ENCODE results near the gene ZBED5.

Gene ZBED5

DNA sequence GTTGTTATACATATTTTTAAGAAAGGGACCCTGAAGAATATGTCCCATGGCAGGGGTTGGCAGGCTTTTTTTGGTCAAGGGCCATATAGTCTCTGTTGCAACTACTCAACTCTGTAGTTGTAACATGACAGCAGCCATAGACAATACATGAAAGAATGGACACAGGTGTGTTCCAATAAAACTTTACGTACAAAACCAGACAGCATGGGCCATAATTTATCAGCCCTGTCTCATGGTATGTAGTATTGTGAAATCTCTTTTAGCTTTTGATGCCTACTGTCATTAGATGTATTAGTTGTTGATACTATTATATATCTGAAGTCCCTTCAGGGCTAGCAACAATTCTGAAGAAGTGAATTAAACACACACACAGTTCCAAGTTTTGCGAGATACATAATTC lies 2.6 kb downstream of the ZBED5 start:
- no peaks in the 10 kb centered on the region for H3K4me1 ChIP-seq (ENCODE audit: insufficient read depth, insufficient read length)
- no peaks in the 10 kb centered on the region for H3K27me3 ChIP-seq (ENCODE audit: insufficient read depth, insufficient read length)
- no peak overlapping the region for H3K9ac ChIP-seq (ENCODE audit: insufficient read length, low read depth)
- H3K4me3 ChIP-seq (ENCODE audit: insufficient read length, low read depth), result no peak overlapping the region
- no peaks in the 10 kb centered on the region for H3K9me3 ChIP-seq (ENCODE audit: insufficient read depth, low read length)
- TF ChIP-seq YY1 (IDR thresholded peaks at IDR 0.05; ENCODE audit: insufficient read depth, insufficient read length) (no peak), SUZ12 (IDR thresholded peaks at IDR 0.05; ENCODE audit: extremely low read depth, insufficient read depth, insufficient read length) (no peak), ZNF274 (IDR thresholded peaks at IDR 0.05; ENCODE audit: low read depth, low read length) (no peak)
- DNase-seq (ENCODE audit: low read depth, low spot score), result no peak
- peaks cover 50% of the 10 kb centered on the region for H3K36me3 ChIP-seq (ENCODE audit: insufficient read depth, insufficient read length, low read length)

DNA sequence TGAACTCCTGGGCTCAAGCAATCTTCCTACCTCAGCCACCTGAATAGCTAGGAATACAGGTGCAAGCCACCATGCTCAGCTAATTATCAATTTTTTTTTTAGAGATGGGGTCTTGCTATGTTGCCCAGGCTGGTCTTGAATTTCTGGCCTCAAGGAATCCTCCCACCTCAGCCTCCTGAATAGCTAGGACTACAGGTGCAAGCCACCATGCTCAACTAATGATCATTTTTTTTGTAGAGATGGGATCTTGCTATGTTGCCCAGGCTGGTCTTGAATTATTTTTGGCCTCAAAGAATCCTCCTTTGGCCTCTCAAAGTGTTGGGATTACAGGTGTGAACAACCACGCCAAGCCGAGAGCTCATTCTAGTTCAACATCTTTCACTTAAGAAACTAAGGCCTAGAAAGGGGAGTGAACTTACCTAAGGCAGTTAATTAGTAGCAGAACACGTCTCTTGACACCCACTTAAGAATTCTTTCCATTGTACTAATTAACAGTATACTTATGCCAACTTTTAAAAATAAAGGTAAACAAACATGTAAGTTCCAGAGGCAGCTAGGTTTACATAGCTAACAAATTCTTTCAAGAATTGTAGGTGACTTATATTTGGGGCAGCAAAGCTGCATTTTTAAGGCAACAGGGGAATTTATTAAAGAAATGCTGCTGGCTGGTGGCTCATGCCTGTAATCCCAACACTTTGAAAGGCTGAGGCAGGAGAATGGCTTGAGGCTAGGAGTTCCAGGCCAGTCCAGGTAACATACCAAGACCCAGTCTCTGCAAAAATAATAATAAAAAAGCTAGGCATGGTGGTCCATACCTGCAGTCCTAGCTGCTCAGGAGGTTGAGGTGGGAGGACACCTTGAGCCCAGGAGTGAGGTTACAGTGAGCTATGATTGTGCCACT lies 9.6 kb downstream of the ZBED5 start:
- TF ChIP-seq SUZ12 (IDR thresholded peaks at IDR 0.05; ENCODE audit: extremely low read depth, insufficient read depth, insufficient read length), result no peak
- no peak for TF ChIP-seq ZNF274 (IDR thresholded peaks at IDR 0.05; ENCODE audit: low read depth, low read length)
- TF ChIP-seq YY1 (IDR thresholded peaks at IDR 0.05; ENCODE audit: insufficient read depth, insufficient read length), result no peak
- H3K36me3 ChIP-seq (ENCODE audit: insufficient read depth, insufficient read length, low read length), result peaks cover 16% of the 10 kb centered on the region
- no peak overlapping the region for H3K4me3 ChIP-seq (ENCODE audit: insufficient read length, low read depth)
- H3K9ac ChIP-seq (ENCODE audit: insufficient read length, low read depth), result no peak overlapping the region
- H3K4me1 ChIP-seq (ENCODE audit: insufficient read depth, insufficient read length), result no peaks in the 10 kb centered on the region
- no peak for DNase-seq (ENCODE audit: low read depth, low spot score)
- no peaks in the 10 kb centered on the region for H3K9me3 ChIP-seq (ENCODE audit: insufficient read depth, low read length)
- no peaks in the 10 kb centered on the region for H3K27me3 ChIP-seq (ENCODE audit: insufficient read depth, insufficient read length)

DNA sequence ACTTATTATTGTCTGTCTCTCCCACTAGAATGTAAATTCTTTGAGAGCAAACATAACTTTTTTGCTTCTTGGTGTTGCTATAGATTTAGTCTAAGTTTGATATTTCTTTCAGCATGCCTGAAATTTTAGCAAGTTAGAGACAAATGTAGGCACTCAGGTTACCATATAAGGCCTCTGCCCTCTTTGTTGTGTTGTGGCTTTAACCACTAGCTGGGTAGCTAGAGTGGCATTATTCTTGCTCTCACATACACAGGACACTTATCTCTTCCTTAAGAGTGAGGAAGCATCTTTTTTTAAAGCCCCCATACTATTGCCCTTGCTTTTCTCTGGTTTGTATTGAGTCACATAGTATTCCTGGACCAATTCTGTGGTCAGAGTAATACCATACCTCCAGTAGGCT lies 11.2 kb downstream of the ZBED5 start:
- no peaks in the 10 kb centered on the region for H3K27me3 ChIP-seq (ENCODE audit: insufficient read depth, insufficient read length)

DNA sequence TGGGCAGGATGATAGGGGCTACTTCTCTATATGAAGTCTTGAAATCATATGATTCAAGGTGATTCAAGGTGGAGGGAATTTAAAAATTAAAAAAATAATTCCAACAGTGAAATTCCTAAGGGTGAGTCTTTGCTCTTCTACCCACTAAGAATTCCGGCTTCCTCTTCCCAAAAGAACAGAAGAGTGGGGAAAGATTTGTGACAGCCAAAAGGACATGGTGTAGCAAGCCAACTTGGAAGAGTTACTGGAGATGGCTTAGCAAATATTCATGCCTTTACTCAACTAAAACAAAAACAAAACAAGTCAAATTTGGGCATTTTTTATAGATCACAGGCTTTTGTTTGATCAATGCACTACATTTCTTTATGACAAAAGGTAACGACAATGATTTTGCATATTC lies 12.3 kb downstream of the ZBED5 start:
- no peak for TF ChIP-seq SUZ12 (IDR thresholded peaks at IDR 0.05; ENCODE audit: extremely low read depth, insufficient read depth, insufficient read length)
- no peak for TF ChIP-seq YY1 (IDR thresholded peaks at IDR 0.05; ENCODE audit: insufficient read depth, insufficient read length)
- peaks cover 4% of the 10 kb centered on the region for H3K36me3 ChIP-seq (ENCODE audit: insufficient read depth, insufficient read length, low read length)
- no peaks in the 10 kb centered on the region for H3K9me3 ChIP-seq (ENCODE audit: insufficient read depth, low read length)
- no peak overlapping the region for H3K9ac ChIP-seq (ENCODE audit: insufficient read length, low read depth)
- DNase-seq (ENCODE audit: low read depth, low spot score), result no peak
- H3K4me3 ChIP-seq (ENCODE audit: insufficient read length, low read depth), result no peak overlapping the region
- H3K27me3 ChIP-seq (ENCODE audit: insufficient read depth, insufficient read length), result no peaks in the 10 kb centered on the region
- H3K4me1 ChIP-seq (ENCODE audit: insufficient read depth, insufficient read length), result no peaks in the 10 kb centered on the region

More for the DNA sequence above, 11.2 kb downstream of the ZBED5 start:
- Histone ChIP-seq H3K9me3 (ENCODE audit: insufficient read depth, low read length) (no peaks in the 10 kb centered on the region), H3K4me3 (ENCODE audit: insufficient read length, low read depth) (no peak overlapping the region), H3K4me1 (ENCODE audit: insufficient read depth, insufficient read length) (no peaks in the 10 kb centered on the region), H3K9ac (ENCODE audit: insufficient read length, low read depth) (no peak overlapping the region), H3K36me3 (ENCODE audit: insufficient read depth, insufficient read length, low read length) (peaks cover 4% of the 10 kb centered on the region)
- no peak for DNase-seq (ENCODE audit: low read depth, low spot score)
- TF ChIP-seq YY1 (IDR thresholded peaks at IDR 0.05; ENCODE audit: insufficient read depth, insufficient read length) (no peak), ZNF274 (IDR thresholded peaks at IDR 0.05; ENCODE audit: low read depth, low read length) (no peak), SUZ12 (IDR thresholded peaks at IDR 0.05; ENCODE audit: extremely low read depth, insufficient read depth, insufficient read length) (no peak)

DNA sequence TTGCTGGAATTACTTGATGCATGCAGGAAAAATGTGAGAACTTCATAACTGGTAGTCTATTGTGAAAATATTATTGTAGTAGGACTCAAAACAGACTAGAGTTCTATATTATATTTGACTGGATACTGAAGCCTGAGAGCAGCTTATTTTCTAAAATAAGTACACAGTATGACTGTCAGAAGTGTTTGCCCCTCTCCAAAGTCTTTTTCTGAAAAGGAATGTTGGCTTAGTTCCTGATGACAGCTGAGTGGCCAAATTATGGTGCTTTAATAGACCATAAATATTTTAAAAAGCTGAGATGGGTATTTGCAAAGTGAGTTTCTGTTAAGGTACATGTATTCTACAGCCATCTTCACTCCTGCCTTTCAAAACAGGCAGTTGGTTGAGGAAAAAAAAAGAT lies 13.1 kb downstream of the ZBED5 start:
- Histone ChIP-seq H3K4me3 (ENCODE audit: insufficient read length, low read depth) (no peak overlapping the region), H3K9ac (ENCODE audit: insufficient read length, low read depth) (no peak overlapping the region), H3K27me3 (ENCODE audit: insufficient read depth, insufficient read length) (no peaks in the 10 kb centered on the region), H3K36me3 (ENCODE audit: insufficient read depth, insufficient read length, low read length) (peaks cover 2% of the 10 kb centered on the region), H3K9me3 (ENCODE audit: insufficient read depth, low read length) (no peaks in the 10 kb centered on the region), H3K4me1 (ENCODE audit: insufficient read depth, insufficient read length) (no peaks in the 10 kb centered on the region)
- TF ChIP-seq ZNF274 (IDR thresholded peaks at IDR 0.05; ENCODE audit: low read depth, low read length), result no peak
- no peak for TF ChIP-seq YY1 (IDR thresholded peaks at IDR 0.05; ENCODE audit: insufficient read depth, insufficient read length)
- no peak for TF ChIP-seq SUZ12 (IDR thresholded peaks at IDR 0.05; ENCODE audit: extremely low read depth, insufficient read depth, insufficient read length)
- no peak for DNase-seq (ENCODE audit: low read depth, low spot score)

DNA sequence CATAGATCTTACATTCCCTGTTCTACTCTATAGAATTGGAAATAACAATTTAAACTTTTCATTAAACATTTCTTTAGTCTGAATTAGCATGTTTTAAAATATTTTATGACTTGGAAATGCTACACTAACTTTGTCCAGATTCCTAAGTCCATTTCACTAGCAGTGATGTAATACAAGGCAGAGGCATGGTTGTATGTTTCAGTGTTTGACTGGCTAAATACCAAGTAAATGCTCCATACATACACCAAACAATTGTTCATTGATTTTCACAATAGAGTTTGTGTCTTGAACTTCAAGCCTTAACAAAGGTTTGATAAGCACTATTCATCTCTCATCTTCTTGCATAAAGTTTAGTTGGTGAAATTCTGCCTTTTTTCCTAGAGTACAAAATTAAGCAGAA lies 13.5 kb downstream of the ZBED5 start:
- Histone ChIP-seq H3K4me3 (ENCODE audit: insufficient read length, low read depth) (no peak overlapping the region), H3K9me3 (ENCODE audit: insufficient read depth, low read length) (no peaks in the 10 kb centered on the region), H3K4me1 (ENCODE audit: insufficient read depth, insufficient read length) (no peaks in the 10 kb centered on the region), H3K9ac (ENCODE audit: insufficient read length, low read depth) (no peak overlapping the region), H3K36me3 (ENCODE audit: insufficient read depth, insufficient read length, low read length) (peaks cover 2% of the 10 kb centered on the region), H3K27me3 (ENCODE audit: insufficient read depth, insufficient read length) (no peaks in the 10 kb centered on the region)
- no peak for TF ChIP-seq SUZ12 (IDR thresholded peaks at IDR 0.05; ENCODE audit: extremely low read depth, insufficient read depth, insufficient read length)
- TF ChIP-seq YY1 (IDR thresholded peaks at IDR 0.05; ENCODE audit: insufficient read depth, insufficient read length), result no peak
- no peak for TF ChIP-seq ZNF274 (IDR thresholded peaks at IDR 0.05; ENCODE audit: low read depth, low read length)
- no peak for DNase-seq (ENCODE audit: low read depth, low spot score)

DNA sequence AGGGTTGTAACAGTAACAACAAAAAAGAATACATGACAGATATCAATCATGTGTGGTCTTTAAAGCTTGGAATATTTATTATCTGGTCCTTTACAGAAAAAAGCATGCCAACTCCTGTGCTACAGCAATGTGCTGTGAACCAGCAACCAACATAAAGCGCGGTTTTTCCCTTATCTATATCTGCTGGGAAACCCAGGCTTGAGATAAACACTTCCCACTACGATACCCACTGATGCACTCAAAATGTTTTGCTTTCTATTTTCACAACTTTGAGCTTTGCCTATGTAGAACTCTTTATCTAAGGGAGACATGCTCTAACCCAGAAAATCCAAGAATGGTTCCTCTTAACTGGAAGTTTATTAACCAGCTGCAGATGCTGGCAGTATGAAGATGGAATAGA lies 19.0 kb downstream of the ZBED5 start:
- no peaks in the 10 kb centered on the region for H3K27me3 ChIP-seq (ENCODE audit: insufficient read depth, insufficient read length)
- peaks cover 2% of the 10 kb centered on the region for H3K36me3 ChIP-seq (ENCODE audit: insufficient read depth, insufficient read length, low read length)
- no peaks in the 10 kb centered on the region for H3K4me1 ChIP-seq (ENCODE audit: insufficient read depth, insufficient read length)
- H3K9me3 ChIP-seq (ENCODE audit: insufficient read depth, low read length), result no peaks in the 10 kb centered on the region
- DNase-seq (ENCODE audit: low read depth, low spot score), result no peak
- no peak overlapping the region for H3K9ac ChIP-seq (ENCODE audit: insufficient read length, low read depth)
- no peak overlapping the region for H3K4me3 ChIP-seq (ENCODE audit: insufficient read length, low read depth)
- TF ChIP-seq SUZ12 (IDR thresholded peaks at IDR 0.05; ENCODE audit: extremely low read depth, insufficient read depth, insufficient read length), result no peak
- no peak for TF ChIP-seq YY1 (IDR thresholded peaks at IDR 0.05; ENCODE audit: insufficient read depth, insufficient read length)
- no peak for TF ChIP-seq ZNF274 (IDR thresholded peaks at IDR 0.05; ENCODE audit: low read depth, low read length)
